RWPE2 (cell line): ENCODE measurements around the gene HDAC11.

Source experiments
- ATAC-seq: fragments of 200-7000 bp; cut with Tn5 transposase; 3 replicates; pipeline ENCODE4 v1.9.1; 2021; ENCODE audit warnings: low read depth
- DNase-seq: peaks from one replicate; pipeline ENCODE4 v3.0.0-alpha.2; 2020; ENCODE audit warnings: low spot score
- H3K27ac ChIP-seq: fragments of 450-650 bp; 2 replicates; pipeline ENCODE4 v1.5.1; 2017; ENCODE audit warnings: mild to moderate bottlenecking; ENCODE audit not compliant: poor library complexity, severe bottlenecking
- H3K27me3 ChIP-seq: fragments of 250-450 bp; sonication (Bioruptor Pico); 2 replicates; pipeline ENCODE4 v1.5.1; 2021; ENCODE audit warnings: mild to moderate bottlenecking, moderate library complexity; ENCODE audit not compliant: insufficient read depth, poor library complexity, severe bottlenecking
- H3K36me3 ChIP-seq: fragments of 250-450 bp; sonication (Bioruptor Pico); 2 replicates; pipeline ENCODE4 v1.5.1; 2020; ENCODE audit warnings: low read depth, mild to moderate bottlenecking, moderate library complexity
- H3K4me1 ChIP-seq: fragments of 250-450 bp; sonication (Bioruptor Pico); 2 replicates; pipeline ENCODE4 v1.5.1; 2021; ENCODE audit warnings: mild to moderate bottlenecking, moderate library complexity; ENCODE audit not compliant: insufficient read depth, poor library complexity, severe bottlenecking
- H3K4me3 ChIP-seq: fragments of 250-450 bp; sonication (Bioruptor Pico); 2 replicates; pipeline ENCODE4 v1.5.1; 2021; ENCODE audit warnings: mild to moderate bottlenecking, moderate library complexity; ENCODE audit not compliant: severe bottlenecking
- H3K9me3 ChIP-seq: fragments of 250-450 bp; sonication (Bioruptor Pico); 2 replicates; pipeline ENCODE4 v1.5.1; 2021; ENCODE audit warnings: mild to moderate bottlenecking, moderate library complexity; ENCODE audit not compliant: severe bottlenecking
- TF ChIP-seq, protein P1 (sequence below): fragments of 450-650 bp; IDR thresholded peaks from one replicate; pipeline ENCODE4 v1.5.1; 2017; ENCODE audit warnings: mild to moderate bottlenecking, moderate library complexity; ENCODE audit not compliant: poor library complexity, severe bottlenecking

Gene HDAC11

DNA sequence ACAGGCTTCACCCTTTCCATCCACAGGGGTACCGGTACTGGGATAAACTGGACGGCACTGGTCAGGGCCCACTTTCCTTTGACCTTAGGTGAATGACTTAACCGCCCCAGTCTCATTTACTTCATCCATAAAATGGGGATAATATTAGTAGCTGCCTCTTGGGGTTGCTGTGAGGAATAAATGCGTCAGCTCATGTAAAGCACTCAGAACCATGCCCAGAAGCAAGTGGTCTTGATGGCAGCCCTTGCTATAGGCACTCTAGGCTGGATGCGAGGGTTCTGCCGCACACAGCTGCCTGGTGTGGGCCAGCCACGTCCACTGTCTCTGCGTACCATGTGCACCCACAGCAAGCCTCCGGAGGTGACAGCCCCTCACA lies 36.6 kb downstream of the HDAC11 start:
- Histone ChIP-seq H3K9me3 (no peaks in the 10 kb centered on the region), H3K36me3 (no peaks in the 10 kb centered on the region), H3K27me3 (no peaks in the 10 kb centered on the region), H3K4me1 (peaks cover 12% of the 10 kb centered on the region), H3K4me3 (no peak overlapping the region), H3K27ac (no peak overlapping the region)
- DNase-seq (no peak), ATAC-seq (no peak)
- TF ChIP-seq, protein P1, sequence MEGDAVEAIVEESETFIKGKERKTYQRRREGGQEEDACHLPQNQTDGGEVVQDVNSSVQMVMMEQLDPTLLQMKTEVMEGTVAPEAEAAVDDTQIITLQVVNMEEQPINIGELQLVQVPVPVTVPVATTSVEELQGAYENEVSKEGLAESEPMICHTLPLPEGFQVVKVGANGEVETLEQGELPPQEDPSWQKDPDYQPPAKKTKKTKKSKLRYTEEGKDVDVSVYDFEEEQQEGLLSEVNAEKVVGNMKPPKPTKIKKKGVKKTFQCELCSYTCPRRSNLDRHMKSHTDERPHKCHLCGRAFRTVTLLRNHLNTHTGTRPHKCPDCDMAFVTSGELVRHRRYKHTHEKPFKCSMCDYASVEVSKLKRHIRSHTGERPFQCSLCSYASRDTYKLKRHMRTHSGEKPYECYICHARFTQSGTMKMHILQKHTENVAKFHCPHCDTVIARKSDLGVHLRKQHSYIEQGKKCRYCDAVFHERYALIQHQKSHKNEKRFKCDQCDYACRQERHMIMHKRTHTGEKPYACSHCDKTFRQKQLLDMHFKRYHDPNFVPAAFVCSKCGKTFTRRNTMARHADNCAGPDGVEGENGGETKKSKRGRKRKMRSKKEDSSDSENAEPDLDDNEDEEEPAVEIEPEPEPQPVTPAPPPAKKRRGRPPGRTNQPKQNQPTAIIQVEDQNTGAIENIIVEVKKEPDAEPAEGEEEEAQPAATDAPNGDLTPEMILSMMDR: no peak

DNA sequence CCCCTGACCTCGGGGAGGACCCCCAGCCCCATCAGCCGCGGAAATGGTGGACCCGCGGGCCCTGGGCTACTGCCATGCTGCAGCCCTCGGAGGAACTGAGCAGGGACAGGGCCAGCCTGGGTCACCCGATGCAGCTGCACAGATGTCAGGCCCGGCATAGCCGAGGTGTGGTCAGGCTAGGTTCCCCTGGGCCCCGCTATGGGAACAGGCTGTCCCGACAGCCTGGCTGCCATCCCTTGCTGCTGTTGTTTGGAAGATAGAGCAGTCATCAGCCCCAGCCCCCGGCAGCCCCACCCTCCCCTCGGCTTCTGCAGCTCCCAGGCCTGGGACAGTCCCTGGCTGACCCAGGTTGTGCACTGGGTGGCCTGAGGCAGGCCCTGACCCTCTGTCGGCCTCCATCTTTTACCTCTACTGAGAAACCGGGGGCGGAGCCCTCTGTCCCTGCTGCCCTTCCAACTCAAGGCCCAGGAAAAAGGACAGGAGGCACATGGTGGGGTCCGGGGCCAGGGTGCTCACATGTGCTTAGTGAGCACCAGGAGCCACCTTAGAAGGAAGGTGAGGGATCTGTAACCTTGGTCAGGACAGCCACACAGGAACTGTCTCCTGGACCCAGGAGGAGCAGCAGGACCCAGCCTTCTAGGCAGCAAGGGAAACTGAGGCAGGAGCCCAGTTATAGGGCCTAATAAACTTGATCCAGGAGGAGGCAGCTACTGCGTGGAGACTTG lies 37.3 kb downstream of the HDAC11 start:
- no peaks in the 10 kb centered on the region for H3K27me3 ChIP-seq
- no peak overlapping the region for H3K27ac ChIP-seq
- H3K9me3 ChIP-seq: no peaks in the 10 kb centered on the region
- no peak overlapping the region for H3K4me3 ChIP-seq
- DNase-seq (no peak), ATAC-seq (no peak)
- H3K36me3 ChIP-seq: no peaks in the 10 kb centered on the region
- H3K4me1 ChIP-seq: peaks cover 12% of the 10 kb centered on the region
- TF ChIP-seq, protein P1: no peak

DNA sequence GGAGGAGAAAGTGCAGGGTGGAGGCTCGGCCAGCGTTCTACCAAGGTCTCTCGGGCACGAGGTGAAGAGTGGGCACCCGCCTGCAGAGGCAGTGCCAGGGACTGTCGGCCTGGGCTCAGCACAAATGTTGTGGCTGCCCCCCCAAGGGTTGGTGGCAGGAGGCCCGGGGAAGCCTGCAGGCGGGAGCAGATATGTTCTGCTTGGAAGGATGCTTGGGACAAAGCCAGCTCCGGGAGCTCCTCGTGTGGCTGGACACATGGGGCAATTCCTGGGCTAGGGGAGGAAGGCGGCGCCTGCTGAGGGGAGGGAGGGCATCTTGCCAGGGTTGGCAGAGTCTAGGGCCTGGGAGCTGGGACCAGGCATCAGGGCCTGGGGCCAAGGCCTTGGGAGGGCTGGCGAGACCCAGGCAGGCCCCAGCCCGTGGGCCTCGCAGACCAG lies 38.4 kb downstream of the HDAC11 start:
- no peak for DNase-seq
- no peaks in the 10 kb centered on the region for H3K27me3 ChIP-seq
- no peaks in the 10 kb centered on the region for H3K36me3 ChIP-seq
- H3K27ac ChIP-seq: no peak overlapping the region
- ATAC-seq: no peak
- no peak overlapping the region for H3K4me3 ChIP-seq
- TF ChIP-seq, protein P1: no peak
- no peaks in the 10 kb centered on the region for H3K9me3 ChIP-seq
- peaks cover 12% of the 10 kb centered on the region for H3K4me1 ChIP-seq

DNA sequence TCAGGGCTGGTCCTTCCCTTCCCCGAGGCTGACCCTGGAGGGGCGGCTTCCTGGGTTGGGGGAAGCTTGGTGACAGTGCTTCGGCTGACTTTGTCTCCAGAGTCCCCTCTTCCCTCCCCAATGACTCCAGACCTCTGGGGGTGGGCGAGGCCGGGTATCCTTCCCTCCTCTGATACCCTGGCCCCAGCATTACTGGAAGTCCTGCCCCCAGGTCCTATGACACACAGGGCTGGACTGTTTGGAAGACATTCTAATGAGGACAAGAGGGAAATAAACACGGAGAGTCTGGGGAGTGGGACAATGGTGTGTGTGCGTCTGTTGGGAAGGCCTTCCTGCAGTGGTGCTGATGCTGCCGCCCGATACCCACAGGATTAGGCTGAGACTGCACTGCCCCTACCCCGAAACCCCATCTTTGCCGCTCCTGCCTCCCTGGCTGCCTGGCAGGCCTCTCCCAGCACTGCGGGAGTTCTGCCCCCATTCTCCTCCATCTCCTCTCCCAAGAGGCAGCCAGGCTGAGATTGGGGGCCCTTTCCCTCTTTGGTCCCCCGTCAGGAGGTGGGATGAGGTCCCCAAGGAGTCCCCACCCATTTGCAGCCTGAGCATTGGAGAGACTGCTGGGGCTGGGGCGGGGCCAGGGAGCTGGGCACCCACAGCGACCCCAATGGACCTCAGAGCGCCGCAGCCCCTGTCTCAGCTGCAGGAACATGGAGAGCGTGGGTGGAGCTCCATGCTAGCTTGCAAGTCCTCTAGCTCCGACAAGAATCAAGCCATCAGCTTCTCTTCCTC lies 39.1 kb downstream of the HDAC11 start:
- ATAC-seq: no peak
- H3K27me3 ChIP-seq: no peaks in the 10 kb centered on the region

More for the DNA sequence above, 39.1 kb downstream of the HDAC11 start:
- Histone ChIP-seq H3K4me1 (peaks cover 7% of the 10 kb centered on the region), H3K27ac (no peak overlapping the region), H3K9me3 (no peaks in the 10 kb centered on the region), H3K4me3 (no peak overlapping the region), H3K36me3 (no peaks in the 10 kb centered on the region)
- no peak for DNase-seq
- TF ChIP-seq, protein P1: no peak
